Thyroid gland (tissue), 4 donors: ENCODE data around the gene POLR3B.

Experiments used
- POLR2A ChIP-seq, 2 donors: fragments of 450-650 bp; IDR thresholded peaks; one replicate each; pipeline ENCODE4 v1.6.1; 2017; ENCODE audit warnings: antibody characterized with exemption in 2 of 2, mild to moderate bottlenecking in 2 of 2, moderate library complexity in 1 of 2
- TF ChIP-seq, protein P1 (sequence below), 6 experiments: fragments of 200-600 bp in 3 of 6; fragments of 450-650 bp in 3 of 6; sonication (generic) in 3 of 6; IDR thresholded peaks; one replicate each; pipeline ENCODE4 v1.5.1; 2016 to 2019; ENCODE audit warnings: antibody characterized with exemption in 6 of 6, mild to moderate bottlenecking in 2 of 6, inconsistent platforms in 1 of 6, moderate library complexity in 1 of 6

- TF ChIP-seq, protein P1, sequence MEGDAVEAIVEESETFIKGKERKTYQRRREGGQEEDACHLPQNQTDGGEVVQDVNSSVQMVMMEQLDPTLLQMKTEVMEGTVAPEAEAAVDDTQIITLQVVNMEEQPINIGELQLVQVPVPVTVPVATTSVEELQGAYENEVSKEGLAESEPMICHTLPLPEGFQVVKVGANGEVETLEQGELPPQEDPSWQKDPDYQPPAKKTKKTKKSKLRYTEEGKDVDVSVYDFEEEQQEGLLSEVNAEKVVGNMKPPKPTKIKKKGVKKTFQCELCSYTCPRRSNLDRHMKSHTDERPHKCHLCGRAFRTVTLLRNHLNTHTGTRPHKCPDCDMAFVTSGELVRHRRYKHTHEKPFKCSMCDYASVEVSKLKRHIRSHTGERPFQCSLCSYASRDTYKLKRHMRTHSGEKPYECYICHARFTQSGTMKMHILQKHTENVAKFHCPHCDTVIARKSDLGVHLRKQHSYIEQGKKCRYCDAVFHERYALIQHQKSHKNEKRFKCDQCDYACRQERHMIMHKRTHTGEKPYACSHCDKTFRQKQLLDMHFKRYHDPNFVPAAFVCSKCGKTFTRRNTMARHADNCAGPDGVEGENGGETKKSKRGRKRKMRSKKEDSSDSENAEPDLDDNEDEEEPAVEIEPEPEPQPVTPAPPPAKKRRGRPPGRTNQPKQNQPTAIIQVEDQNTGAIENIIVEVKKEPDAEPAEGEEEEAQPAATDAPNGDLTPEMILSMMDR (IDR thresholded peaks at IDR 0.05), result no peak
- no peak for TF ChIP-seq POLR2A (IDR thresholded peaks at IDR 0.05)
Observed at GRCh38 chr12:106425061-106425702, 67.6 kb downstream of the POLR3B start.
